HG03039 (cell line): ENCODE data around the gene ACCS.

Experiments used
- ATAC-seq: cut with Tn5 transposase; IDR thresholded peaks from one replicate; pipeline ENCODE4 v1.9.1; 2021; ENCODE audit warnings: mild to moderate bottlenecking, moderate library complexity; ENCODE audit not compliant: unreplicated experiment

ACCS gene, protein sequence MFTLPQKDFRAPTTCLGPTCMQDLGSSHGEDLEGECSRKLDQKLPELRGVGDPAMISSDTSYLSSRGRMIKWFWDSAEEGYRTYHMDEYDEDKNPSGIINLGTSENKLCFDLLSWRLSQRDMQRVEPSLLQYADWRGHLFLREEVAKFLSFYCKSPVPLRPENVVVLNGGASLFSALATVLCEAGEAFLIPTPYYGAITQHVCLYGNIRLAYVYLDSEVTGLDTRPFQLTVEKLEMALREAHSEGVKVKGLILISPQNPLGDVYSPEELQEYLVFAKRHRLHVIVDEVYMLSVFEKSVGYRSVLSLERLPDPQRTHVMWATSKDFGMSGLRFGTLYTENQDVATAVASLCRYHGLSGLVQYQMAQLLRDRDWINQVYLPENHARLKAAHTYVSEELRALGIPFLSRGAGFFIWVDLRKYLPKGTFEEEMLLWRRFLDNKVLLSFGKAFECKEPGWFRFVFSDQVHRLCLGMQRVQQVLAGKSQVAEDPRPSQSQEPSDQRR

DNA sequence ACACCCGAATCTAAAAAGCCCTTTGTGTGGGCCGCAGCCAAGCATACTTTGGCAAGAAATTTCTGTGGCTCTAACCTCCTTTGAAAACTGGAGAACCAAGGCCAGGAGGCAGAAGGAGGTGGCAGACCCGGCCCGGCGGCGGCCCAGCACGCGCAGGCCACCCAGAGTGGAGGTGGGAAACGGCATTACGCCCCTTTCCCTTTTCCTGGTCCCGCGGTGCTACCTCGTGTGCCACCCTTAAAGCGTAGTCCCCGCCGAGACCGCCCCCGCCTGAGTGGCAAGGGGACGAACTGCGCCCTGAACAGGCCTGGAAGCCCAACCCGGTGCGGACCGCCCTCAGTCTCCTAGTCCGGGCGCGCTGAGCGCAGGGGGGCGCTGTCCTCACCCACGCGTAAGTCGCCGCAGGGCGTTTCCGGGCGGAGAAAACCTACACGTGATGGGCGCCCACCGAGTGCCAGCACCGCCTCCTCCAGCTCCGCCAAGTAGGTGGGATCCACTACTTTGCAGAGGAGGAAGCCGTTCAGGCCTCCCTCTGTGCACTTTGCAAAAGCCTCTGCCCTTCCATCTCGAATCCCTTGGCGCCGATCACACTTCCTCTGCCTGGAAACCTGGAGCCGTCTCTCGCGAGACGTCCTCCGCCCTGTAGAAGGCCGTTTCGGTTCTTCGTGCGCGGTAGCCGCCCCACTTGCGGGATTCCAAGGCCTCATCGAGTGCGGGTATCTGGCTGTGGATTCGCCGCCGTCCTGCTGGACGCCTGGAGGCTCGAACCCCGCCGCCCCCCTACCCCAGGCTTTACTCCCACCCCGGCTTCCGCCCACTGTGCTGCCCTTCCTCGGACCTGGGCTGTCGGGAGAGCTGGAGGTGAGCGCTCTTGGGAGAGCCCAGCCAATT lies at the start of gene ACCS:
ACCS (plus strand) TSS at position 430 of the 891 bp plus-strand sequence. CDS start 1,358 bp downstream, outside the sequence.
- peak; percentile 95 for ATAC-seq

DNA sequence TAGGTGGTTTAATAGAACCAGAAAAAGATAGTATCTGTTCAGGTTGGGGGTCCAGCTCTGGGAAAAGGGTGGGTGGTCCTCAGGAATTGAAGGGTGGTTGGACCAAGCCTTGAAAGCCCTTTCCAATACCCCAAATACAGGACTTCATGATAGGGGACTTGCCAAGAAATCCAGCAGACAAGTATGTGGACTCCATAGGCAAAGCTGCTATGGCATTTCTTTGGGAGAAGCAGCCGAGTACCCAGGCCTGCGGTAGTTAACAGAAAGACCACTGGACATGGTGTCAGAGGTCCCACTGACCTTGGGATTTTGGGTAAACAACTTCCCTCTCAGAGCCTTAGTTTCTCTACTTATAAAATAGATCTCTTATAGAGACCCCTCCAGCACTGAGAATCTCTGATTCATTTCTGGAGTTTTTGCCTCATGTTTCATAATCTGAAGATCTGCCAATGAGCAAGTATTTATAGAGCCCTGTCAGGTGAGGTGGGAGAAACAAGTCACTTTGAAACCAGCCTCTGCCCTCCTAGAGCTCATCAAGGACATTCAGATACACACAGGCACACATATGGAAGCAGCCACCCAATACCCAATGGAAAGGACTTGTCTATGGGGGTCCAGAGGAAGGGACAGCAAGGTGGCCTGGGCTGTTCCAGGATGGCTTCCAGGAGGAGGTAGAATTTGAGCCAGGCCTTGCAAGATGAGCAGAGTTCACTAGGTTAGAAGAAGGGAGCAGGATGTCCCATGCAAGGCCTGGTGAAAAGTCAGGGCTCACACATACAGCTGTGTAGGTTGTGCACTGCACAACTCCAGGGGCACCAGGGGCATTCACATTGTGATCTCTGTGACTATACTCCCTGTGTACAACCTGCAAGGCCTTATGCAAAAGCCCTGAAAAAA lies 49.3 kb upstream of the ACCS start:
- ATAC-seq = no peak

DNA sequence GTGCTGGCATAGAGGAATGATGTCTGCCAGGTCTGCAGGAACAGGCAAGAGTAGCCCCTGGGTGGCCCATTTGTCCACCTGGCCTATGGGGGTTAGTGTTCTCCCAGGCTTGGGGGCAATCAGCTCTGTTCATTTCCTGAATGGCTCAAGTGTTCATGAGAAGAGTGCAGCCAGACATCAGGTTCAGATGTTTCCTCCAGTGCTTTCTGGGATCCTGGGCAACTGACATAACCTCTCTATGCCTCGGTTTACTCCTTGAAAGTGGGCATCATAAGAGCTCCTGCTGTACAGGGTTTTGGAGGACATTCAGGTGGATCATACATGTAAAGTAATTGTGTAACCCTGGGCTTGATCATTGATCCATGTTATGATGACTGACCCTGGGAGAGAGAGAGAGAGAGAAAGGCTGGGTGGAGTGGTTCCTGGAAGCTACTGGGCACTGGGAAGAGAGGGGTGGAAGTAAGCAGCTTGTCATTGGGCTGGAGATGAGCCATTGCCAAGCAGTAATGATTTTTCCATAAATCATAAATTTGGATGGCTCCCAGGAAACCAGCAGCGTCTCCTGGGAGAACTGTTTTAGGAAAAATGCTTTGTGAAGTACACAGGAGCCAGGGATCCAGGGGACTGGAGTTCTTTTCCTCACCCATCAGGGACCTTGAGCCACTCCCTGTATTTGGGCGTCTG lies 48.5 kb upstream of the ACCS start:
- ATAC-seq = no peak

DNA sequence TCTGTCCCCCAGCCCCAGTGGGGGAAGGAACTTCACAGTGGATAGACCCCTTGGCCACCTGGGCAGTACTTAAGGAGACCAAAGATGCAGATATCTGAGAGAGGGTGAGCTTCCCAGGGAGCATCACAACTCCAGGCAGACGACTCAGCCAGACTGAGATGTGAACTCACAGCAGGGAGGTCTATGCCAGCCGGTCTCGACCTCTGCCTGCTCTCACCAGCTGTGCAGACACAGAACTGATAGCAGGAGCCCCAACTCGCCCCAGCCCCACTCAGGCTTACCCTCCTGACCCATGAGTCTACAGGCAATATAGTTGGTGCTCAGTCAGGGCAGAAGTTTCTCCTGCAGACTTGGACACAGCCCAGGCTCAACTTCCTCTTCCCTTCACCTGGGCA lies 47.9 kb upstream of the ACCS start:
- ATAC-seq = no peak

DNA sequence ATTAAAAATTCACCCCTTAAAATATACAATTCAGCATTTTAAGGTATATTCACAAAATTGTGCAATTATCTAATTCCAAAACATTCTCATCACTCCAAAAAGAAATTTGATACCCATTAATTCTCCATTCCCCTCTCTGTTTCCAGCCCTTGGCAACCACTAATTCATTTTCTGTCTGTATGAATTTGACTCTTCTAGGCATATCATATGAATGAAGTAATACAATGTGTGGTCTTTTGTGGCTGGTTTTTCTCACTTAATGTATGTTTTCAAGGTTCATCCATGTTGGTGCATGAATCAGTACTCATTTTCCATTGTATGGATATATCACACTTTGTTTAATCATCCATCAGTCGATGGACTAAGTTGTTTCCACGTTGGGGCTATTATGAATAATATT lies 47.2 kb upstream of the ACCS start:
- no peak for ATAC-seq

DNA sequence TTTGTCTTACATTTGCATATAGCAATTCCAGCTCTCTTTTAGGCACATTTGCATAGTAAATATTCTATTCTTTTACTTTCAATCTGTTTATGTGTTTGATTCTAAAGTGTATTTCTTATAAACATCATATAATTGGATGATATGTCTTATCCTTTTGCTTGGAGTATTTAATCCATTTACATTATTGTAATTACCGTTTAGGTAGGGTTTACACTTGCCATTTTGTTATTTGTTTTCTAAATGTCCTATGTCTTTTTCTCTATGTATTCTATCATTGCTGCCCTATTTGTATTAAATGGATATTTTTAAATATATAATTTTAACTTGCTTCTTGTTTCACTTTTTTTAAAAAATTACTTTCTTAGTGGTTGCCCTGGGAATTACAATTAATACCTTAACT lies 41.1 kb upstream of the ACCS start:
- no peak for ATAC-seq

DNA sequence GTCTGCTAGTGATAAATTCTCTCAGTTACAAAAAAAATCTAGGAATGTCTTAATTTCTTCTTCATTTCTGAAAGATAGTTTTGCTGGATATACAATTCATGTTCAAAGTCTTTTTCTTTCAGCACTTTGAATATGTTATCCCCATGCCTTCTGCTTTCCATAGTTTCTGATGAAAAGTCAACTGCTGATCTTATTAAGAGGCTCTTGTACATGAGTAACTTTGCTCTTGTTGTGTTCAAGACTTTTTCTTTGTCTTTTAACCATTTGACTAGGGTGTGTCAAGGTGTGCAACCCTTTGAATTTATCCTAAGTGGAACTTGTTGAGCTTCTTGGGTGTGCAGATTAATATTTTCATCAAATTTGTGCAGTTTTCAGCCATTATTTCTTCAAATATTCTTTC lies 40.3 kb upstream of the ACCS start:
- no peak for ATAC-seq

DNA sequence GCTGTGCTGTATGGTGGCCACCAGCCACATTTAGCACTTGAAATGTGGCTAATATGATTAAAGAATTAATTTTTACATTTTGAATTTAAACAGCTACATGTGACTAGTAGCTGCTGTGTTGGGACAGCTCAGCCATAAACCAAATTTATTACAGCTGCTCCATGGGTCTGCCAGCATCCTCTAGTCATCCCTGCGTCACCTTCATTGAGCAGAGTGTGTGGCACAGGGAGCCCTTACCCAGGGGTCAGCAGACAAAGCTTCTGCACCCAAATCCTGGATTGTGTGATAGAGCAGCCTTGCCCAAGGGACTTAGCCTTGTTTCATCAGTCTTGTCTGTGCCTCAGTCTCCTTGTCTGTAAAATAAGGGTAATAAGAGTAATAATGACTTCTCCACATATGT lies 37.7 kb upstream of the ACCS start:
- no peak for ATAC-seq

DNA sequence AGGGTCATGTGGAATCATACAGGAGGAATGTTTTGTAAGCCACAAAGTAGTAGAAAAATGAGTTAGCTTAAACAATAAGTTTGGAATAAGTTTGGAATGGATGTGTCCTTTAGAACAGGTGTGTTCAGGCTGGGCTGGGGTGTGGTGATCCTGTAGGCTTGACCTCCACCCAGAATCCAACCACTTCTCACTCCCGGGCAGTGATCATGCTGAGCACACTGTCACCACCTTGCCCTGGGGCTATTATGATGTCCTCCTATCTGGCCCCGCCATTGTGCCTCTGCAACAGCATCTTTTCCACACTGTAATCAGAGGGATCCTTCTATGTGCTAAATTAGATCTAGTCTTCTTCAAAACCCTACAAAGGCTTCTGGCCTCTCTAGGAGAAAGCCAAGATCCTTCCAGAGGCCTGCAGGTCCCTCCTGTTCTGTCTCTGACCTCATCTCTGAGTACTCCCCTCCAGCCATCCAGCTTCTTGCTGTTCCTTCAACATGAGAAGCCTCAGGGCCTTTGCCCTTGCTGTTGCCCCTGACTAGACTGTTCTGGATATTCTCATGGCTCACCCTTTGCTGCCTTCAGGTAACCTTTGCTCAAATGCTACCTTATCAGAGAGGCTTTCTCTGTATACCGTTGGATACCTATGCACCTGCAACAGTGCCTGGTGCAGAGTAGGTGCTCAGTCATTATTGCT lies 37.1 kb upstream of the ACCS start:
- no peak for ATAC-seq

DNA sequence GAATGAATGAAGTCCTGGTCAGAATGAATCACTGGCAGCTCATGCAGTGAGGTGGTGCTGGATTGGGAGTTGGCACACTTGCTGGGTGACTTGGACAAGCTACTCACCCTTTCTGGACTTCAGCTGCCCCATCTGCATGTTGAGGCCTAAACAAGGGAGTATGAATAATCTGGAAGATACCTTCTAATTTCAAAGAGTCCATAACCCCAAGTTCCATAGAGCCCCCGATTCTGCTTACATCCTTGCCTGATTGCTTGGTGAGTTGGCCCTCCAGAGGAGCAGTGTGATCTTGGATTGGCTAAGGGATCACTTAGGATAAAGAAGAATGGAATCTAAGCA lies 36.6 kb upstream of the ACCS start:
- ATAC-seq = no peak

DNA sequence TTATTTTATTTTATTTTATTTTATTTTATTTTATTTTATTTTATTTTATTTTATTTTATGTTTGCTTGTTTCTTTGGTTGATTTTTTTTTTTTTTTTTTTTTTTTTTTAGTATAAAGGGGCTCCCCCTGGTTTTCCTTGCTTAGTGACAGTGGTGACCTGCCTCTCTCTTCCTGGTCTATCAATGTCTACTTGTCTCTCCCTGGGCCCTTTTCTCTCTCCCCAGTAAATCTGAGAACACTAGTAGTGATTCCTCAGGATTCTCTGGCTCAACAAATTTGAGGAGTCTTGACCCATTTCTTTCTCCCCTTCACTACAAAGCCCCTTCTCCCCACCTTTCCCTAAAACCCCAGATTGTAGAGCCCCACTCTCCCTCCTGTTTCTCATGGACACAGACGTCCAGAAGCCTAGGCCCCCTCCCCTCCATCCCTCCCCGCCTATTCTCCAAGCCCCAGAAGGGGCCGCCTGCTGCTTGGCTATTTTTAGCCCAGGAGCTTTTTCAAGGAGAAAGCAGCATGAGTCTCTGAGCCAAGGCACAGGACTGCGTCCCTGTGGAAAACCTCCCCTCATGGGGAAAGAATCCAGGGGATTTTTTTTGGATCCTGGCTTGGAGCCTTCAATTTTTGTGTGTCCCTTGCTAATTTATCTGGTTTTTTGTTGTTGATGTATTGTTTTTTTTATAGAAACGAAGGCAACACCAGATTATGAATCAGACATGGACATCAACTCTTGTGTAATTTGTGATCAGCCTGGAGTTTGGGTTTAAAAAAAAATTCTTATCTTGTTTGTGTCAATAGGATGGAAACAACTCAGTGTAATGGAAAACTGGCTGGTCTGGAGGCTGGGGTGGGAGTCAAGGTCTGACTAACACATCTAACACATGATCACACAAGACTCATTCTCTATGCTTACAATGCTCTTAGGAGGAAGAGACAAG lies 35.8 kb upstream of the ACCS start:
- ATAC-seq = no peak

DNA sequence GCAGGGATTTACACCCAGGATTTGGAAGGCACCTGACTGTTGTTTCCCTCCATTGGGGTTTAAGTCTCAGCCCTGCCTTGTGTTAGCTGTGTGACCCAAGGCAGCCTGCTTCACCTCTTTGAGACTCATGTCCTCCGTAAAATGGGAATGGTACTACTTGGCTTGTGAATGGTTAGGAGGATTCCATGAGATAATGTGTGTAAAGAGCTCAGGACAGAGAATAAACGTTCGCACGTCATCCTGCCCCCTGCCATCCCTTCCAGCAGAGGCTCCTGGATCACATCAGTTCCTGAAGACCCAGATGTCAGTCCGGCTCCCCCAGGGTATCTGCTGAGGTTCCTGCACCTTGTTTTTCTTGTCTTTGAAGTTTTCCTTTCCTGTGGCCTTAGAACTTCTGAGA lies 35.1 kb upstream of the ACCS start:
- ATAC-seq = no peak

DNA sequence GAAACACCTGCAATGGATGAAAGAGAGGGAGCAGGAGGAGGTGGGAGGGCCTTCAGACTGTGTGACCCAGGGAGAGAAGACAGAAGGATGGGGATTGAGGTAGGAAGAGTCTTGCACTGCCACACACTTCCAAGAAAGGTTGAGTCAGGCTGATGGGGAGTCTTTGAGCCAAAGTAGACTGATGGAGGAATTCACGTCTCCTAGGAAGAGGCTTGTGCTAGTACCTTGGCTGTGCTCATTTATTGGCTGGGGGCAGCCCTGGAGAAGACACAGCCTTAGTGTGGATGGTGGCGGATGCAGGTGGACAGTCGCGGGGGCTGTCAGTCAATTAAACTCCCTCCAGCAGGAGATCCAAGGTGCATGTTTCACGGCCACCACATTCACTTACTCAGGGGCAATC lies 34.5 kb upstream of the ACCS start:
- ATAC-seq = no peak

DNA sequence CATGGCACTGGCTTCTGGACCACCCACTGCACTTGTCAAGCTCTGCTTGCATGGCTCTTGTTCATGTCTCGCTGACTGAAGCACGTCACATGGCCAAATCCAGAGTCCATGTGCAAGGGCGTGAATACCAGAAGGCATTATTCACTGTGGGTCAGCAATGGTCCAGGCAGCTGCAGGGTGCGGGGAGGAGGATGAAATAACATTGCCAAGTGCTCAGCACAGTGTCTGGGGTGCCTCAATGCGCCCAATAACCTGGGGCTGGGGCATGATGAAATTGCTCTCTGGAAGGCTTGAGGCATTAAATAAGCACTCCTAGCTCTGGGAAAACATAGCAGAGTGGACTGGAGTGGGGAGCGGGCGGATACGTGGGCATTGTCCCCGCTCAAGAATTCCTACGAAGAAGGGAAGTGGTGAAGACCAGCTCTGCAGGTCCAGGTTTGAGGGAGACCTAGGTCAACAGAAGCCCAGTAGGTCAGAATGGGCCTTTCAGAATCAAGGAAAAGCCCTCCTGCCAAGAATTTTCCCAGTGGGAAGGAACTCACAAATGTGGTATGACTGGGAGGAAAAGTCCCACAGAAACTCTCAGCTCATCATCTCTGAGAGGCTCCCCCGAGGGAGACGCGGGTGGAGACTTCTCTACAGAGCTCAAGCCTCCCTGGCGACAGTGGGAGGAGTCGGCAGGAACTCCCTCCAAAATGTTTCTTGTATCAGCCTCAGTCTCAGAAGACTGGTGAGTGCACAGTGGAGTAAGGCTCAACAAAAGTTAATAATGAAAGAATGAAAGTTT lies 33.6 kb upstream of the ACCS start:
- no peak for ATAC-seq

DNA sequence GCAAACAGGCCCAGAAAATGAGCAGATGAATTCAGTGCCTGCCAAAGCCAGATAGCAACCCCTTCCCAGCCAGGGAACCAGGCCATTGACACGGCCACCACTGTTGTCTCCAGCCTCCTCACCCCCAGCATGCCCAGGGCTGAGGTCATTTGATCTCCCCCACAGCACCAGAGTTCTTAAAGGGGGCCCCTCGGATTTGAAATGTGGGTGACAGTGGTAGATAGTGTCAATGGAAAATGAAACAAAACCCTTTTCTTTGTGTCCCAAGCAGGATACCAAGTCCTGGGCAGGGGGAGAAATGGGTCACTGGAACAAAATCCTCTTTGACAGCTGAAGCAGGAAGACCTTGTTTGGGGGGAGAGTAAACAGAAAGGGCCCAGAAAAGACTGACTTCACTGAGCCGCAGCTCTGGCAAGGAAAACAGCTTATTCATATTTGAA lies 32.6 kb upstream of the ACCS start:
- no peak for ATAC-seq

DNA sequence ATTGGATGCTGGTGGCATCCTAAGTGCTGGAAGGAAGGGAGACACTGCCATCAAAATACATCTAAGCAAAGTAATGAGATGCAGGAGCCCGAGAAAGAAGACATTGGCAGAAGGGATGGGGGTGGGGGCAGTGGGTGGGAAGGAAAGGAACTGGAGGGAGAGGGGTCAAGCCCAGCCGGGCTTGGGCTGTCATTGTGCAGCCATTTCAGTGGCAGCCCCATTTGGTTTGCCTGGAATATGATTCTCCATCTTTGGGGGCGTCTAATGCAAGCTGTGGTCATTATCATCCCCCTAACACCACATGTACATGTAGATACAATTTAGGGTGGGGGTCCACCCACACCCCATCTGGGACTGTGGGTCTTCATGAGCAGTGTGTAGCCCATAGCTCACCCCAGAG lies 32.2 kb upstream of the ACCS start:
- no peak for ATAC-seq

DNA sequence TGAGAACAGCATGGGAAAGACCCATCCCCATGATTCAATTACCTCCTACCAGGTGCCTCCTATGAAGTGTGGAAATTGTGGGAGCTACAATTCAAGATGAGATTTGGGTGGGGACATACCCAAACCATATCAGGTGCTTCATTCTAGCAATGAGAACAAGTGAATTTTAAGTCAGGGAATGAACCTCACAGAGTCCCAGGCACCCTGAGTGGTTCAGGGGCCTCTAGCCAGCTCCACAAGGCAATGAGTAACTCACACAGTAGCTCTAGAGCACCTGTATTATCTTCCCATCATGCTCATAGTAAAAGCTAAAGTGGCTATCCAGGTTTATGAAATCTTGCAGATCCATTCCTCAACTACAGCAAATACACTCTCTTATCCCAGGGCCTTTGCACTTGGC lies 31.4 kb upstream of the ACCS start:
- no peak for ATAC-seq
